ENCODE data around the gene VIL1. TPM values are rescaled to one million over a fixed set of nuclear protein-coding genes. Genes with fewer than 3 reads are reported as not detected.

Gene VIL1
- total and polyA plus RNA-seq, 2 of the 13 experiments (the other 11 are each of a cell fraction or from before 2014, with no cell fraction given): 287 to 301 TPM

- TF ChIP-seq KLF11 (CRISPR knock-in tag; IDR thresholded peaks at IDR 0.05) (0 out of 2 replicates have a peak, but pooled peaks have one; percentile 39), ZBTB25 (CRISPR knock-in tag; IDR thresholded peaks at IDR 0.05) (0 out of 2 replicates have a peak, but pooled peaks have one; percentile 12), HOXA3 (CRISPR knock-in tag; IDR thresholded peaks at IDR 0.05) (peak; percentile 67; the same call in 1 of the 2 replicates), MEF2D (CRISPR knock-in tag; IDR thresholded peaks at IDR 0.05) (peak; percentile 68; the same call in 1 of the 2 replicates), ZFX (CRISPR knock-in tag; IDR thresholded peaks at IDR 0.05; ENCODE audit: low read depth) (peak; percentile 80; the same call in 1 of the 2 replicates), FOXP4 (CRISPR knock-in tag; IDR thresholded peaks at IDR 0.05) (0 out of 2 replicates have a peak, but pooled peaks have one; percentile 13), GATAD2A (CRISPR knock-in tag; IDR thresholded peaks at IDR 0.05) (peak; percentile 68), SAFB2 (CRISPR knock-in tag; IDR thresholded peaks at IDR 0.05; ENCODE audit: borderline replicate concordance, low read depth) (no peak), GPN1 (CRISPR knock-in tag; IDR thresholded peaks at IDR 0.05; ENCODE audit: borderline replicate concordance) (no peak), ZNF652 (CRISPR knock-in tag; IDR thresholded peaks at IDR 0.05; ENCODE audit: borderline replicate concordance, low read depth) (no peak), FUBP1 (CRISPR knock-in tag; IDR thresholded peaks at IDR 0.05; ENCODE audit: borderline replicate concordance) (peak; percentile 91; the same call in 1 of the 2 replicates), KDM2A (CRISPR knock-in tag; IDR thresholded peaks at IDR 0.05; ENCODE audit: borderline replicate concordance, low read depth) (peak; percentile 42; the same call in 1 of the 2 replicates), ZNF317 (CRISPR knock-in tag; IDR thresholded peaks at IDR 0.05) (0 out of 2 replicates have a peak, but pooled peaks have one; percentile 35), IRF9 (CRISPR knock-in tag; IDR thresholded peaks at IDR 0.05; ENCODE audit: borderline replicate concordance) (peak; percentile 36; the same call in 1 of the 2 replicates), FOSL2 (CRISPR knock-in tag; IDR thresholded peaks at IDR 0.05) (peak; percentile 18), ZNF513 (CRISPR knock-in tag; conservative IDR thresholded peaks at IDR 0.05) (no peak), CEBPG (CRISPR knock-in tag; IDR thresholded peaks at IDR 0.05) (0 out of 2 replicates have a peak, but pooled peaks have one; percentile 4), HDAC1 (CRISPR knock-in tag; IDR thresholded peaks at IDR 0.05) (peak; percentile 74), SNRNP70 (IDR thresholded peaks at IDR 0.05; ENCODE audit: low read depth, low read length) (no peak), ZMYM3 (CRISPR knock-in tag; IDR thresholded peaks at IDR 0.05) (peak; percentile 96)
Observed at GRCh38 chr2:218389333-218390150, 29.4 kb upstream of the VIL1 start (continued).

Measured in HepG2 (cell line).